Measurements from ENCODE around the gene CARD14. TPM values are rescaled to one million over a fixed set of nuclear protein-coding genes. Genes with fewer than 3 reads are reported as not detected.
"Not testable (repeated sequence)": the region's sequence is repeated elsewhere in the genome, so short reads cannot be mapped to it uniquely, and the experiment has no call there.

CARD14 gene
- total RNA-seq, 1 donor from 2014 or later = 1.1 TPM

DNA sequence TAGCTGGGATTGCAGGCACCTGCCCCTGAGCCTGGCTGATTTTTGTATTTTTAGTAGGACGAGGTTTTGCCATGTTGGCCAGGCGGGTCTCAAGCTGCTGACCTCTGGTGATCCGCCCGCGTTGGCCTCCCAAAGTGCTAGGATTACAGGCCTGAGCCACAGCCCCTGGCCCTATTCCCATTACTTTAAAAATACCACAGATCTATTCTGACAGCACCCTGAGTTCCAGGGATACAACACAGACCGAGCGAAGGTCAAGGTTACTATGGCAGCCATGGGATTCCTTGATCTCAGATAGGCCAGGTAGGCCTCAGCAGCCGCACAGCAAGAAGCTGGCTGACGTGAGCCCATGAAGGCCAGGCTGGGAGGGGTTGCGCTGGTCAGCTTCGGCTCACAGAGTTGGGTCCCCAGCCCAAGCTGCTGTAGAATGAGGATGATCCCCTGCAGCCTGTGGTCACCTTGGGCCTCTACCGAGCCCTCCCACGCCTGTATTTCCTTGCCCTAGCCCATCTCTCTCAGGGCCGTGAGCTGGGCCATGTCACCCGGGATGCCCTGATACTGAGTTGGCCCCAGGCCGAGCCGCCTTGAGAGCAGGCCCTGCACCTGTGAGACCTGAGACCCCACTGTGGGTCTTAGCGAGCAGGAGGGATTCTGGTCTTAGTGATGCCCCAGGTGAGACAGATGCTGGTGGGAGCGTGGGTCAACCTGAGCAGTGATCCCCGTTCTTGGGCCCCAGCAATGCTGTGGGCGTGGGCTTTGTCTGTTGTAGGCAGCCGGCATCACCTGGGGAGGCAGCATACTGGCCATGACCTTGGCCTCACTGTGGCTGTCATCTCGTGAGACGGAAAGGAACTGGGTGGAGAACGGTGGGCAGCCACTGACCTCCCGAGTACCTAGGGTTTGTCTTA, 74.0 kb downstream of the CARD14 start:
- Histone ChIP-seq H3K9me3 (no peaks in the 10 kb centered on the region), H3K4me1 (no peaks in the 10 kb centered on the region), H3K4me3 (no peak overlapping the region), H3K27ac (no peak overlapping the region), H3K36me3 (peaks cover 59 to 71% of the 10 kb centered on the region in 2 donors), H3K27me3 (no peaks in the 10 kb centered on the region)
- intact Hi-C loops (cut with DNase I) = no loop called here
- no peak for DNase-seq (ENCODE audit: low spot score in 2 of 2)
- TF ChIP-seq, protein P1, sequence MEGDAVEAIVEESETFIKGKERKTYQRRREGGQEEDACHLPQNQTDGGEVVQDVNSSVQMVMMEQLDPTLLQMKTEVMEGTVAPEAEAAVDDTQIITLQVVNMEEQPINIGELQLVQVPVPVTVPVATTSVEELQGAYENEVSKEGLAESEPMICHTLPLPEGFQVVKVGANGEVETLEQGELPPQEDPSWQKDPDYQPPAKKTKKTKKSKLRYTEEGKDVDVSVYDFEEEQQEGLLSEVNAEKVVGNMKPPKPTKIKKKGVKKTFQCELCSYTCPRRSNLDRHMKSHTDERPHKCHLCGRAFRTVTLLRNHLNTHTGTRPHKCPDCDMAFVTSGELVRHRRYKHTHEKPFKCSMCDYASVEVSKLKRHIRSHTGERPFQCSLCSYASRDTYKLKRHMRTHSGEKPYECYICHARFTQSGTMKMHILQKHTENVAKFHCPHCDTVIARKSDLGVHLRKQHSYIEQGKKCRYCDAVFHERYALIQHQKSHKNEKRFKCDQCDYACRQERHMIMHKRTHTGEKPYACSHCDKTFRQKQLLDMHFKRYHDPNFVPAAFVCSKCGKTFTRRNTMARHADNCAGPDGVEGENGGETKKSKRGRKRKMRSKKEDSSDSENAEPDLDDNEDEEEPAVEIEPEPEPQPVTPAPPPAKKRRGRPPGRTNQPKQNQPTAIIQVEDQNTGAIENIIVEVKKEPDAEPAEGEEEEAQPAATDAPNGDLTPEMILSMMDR (IDR thresholded peaks at IDR 0.05) = no peak

DNA sequence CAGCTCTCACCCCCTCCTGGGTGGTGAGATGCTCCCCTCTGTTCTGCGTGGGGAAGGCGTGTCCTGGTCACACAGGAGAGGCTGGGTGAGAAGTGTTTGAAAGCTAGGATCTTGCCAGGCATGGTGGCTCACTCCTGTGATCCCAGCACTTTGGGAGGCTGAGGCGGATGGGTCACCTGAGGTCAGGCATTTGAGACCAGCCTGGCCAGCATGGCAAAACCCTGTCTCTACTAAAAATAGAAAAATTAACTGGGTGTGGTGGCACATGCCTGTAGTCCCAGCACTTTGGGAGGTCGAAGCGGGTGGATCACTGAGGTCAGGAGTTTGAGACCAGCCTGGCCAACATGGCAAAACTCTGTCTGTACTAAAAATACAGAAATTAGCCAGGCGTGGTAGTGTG, 74.6 kb downstream of the CARD14 start:
- H3K27ac ChIP-seq; H3K9me3 ChIP-seq; H3K4me1 ChIP-seq; intact Hi-C loops (cut with DNase I); DNase-seq (ENCODE audit: low spot score in 2 of 2); H3K27me3 ChIP-seq; H3K4me3 ChIP-seq: not testable (repeated sequence)
- H3K36me3 ChIP-seq = peaks cover 65 to 77% of the 10 kb centered on the region in 2 donors

DNA sequence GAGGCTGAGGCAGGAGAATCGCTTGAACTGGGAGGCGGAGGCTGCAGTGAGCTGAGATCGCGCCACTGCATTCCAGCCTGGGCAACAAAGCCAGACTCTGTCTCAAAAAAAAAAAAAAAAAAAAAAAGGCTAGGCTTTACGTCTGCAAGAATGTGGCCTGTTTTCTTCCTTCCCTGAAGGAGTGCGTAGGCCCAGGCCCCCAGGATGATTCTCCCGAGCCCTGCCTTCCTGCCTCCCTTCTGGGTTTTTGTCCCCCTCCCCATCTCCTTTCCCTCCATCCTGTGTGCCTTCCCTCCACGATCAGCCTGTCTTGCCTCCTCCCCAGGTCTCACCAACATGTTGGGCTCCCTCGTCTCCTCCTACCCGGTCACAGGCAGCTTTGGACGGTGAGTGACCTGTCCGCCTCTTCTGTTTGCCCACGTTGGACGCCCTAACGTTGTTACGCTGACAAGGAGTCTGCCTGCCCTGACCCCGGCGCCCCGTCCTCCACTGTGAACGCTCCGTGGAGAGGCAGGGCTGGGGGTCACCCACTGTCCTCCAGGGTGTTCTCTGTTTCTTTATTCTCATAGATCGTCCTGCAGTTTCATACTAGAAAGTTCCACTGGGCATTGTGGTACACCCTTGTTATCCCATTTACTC, 75.2 kb downstream of the CARD14 start:
- Histone ChIP-seq H3K4me1 (no peaks in the 10 kb centered on the region), H3K9me3 (no peaks in the 10 kb centered on the region), H3K27ac (no peak overlapping the region), H3K36me3 (peaks cover 67 to 79% of the 10 kb centered on the region in 2 donors), H3K4me3 (no peak overlapping the region), H3K27me3 (no peaks in the 10 kb centered on the region)
- DNase-seq (ENCODE audit: low spot score in 2 of 2) = no peak
- TF ChIP-seq, protein P1 (IDR thresholded peaks at IDR 0.05) = no peak
- intact Hi-C loops (cut with DNase I) = no loop called here

DNA sequence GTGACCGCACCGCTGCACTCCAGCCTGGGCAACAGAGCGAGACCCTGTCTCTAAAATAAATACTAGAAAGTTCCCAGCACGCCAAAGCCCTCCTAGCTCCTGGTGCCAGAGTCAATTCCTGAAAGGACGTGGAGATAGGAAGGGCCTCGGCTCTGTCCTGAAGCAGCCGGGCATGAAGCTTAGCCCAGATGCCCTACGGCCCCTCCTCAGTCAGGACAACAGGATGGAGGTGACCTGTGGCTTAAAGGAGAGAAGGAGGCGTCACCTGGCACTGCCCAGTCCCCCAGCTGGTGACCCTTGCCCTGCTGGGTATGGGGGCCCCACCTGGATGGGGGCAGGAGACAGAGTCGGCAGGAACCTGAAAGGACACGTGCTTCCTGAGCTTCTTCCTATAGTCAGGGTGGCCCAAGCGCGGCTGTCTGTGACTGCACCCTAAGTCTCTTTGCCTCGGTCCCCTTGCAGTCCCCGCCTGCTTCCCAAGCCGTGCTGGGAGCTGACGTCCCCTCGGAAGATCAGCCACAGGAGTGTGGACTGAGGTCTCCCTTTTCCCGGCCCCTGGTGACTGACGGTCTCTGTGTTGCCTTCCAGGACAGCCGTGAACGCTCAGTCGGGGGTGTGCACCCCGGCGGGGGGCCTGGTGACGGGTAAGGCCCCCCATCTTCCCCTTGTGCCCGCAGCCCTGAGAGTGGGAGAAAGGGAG, 75.9 kb downstream of the CARD14 start:
- peaks cover 70 to 77% of the 10 kb centered on the region in 2 donors for H3K36me3 ChIP-seq
- intact Hi-C loops (cut with DNase I) = no loop called here
- H3K27ac ChIP-seq = no peak overlapping the region
- H3K9me3 ChIP-seq = no peaks in the 10 kb centered on the region
- H3K4me1 ChIP-seq = no peaks in the 10 kb centered on the region
- no peak for DNase-seq (ENCODE audit: low spot score in 2 of 2)
- no peak overlapping the region for H3K4me3 ChIP-seq
- TF ChIP-seq, protein P1 (IDR thresholded peaks at IDR 0.05) = no peak
- H3K27me3 ChIP-seq = no peaks in the 10 kb centered on the region

DNA sequence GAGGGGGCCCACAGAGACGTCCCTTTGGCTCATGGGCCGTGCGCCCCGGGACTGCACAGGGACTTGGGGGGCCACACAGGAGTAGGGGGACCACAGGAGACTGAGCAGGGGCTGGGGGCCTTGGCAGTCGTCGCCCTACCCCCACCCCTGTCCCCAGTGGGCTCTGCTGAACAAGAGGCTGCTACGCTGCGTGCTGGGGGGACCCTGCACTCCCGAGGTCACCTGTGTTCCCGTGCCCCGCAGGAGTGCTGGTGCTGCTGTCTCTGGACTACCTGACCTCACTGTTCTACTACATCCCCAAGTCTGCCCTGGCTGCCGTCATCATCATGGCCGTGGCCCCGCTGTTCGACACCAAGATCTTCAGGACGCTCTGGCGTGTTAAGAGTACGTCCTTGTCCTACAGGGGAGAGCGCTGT, 76.4 kb downstream of the CARD14 start:
- intact Hi-C loops (cut with DNase I) = no loop called here
- Histone ChIP-seq H3K36me3 (peaks cover 65 to 73% of the 10 kb centered on the region in 2 donors), H3K27me3 (no peaks in the 10 kb centered on the region), H3K9me3 (no peaks in the 10 kb centered on the region), H3K27ac (no peak overlapping the region), H3K4me1 (no peaks in the 10 kb centered on the region), H3K4me3 (no peak overlapping the region)
- DNase-seq (ENCODE audit: low spot score in 2 of 2) = no peak
- TF ChIP-seq, protein P1 (IDR thresholded peaks at IDR 0.05) = no peak

All from ascending aorta (tissue), 2 donors.